Esophagus squamous epithelium (tissue), 5 donors: Measurements from ENCODE around the gene OLFML1. TPM values are rescaled to one million over a fixed set of nuclear protein-coding genes. Genes with fewer than 3 reads are reported as not detected.

Source experiments
- DNase-seq: peaks from one replicate; lab custom pipeline; 2025; lab: John Stamatoyannopoulos, UW
- H3K27ac ChIP-seq, 4 donors: fragments of 200-600 bp; sonication (generic); one replicate each; pipeline ENCODE4 v1.5.1; 2016 to 2019; ENCODE audit warnings: mild to moderate bottlenecking in 1 of 4
- H3K27me3 ChIP-seq, 4 donors: fragments of 200-600 bp; sonication (generic); 1 replicate in 3 of 4; 2 replicates in 1 of 4; pipeline versions ENCODE4 v1.5.1 to v1.6.0; 2017 to 2021; ENCODE audit warnings: antibody characterized with exemption in 1 of 4
- H3K36me3 ChIP-seq, 3 donors: fragments of 200-600 bp; sonication (generic); one replicate each; pipeline ENCODE4 v1.5.1; 2016 to 2019
- H3K4me1 ChIP-seq, 3 donors: fragments of 200-600 bp; sonication (generic); one replicate each; pipeline ENCODE4 v1.5.1; 2017 to 2019
- H3K4me3 ChIP-seq, 4 donors: fragments of 200-600 bp; sonication (generic); 1 replicate in 3 of 4; 2 replicates in 1 of 4; pipeline ENCODE4 v1.5.1; 2016 to 2019; ENCODE audit warnings: mild to moderate bottlenecking in 2 of 4, moderate library complexity in 1 of 4
- H3K9me3 ChIP-seq, 3 donors: fragments of 200-600 bp; sonication (generic); one replicate each; pipeline ENCODE4 v1.5.1; 2016 to 2019
- CTCF ChIP-seq, 6 experiments: fragments of 450-650 bp in 4 of 6; fragments of 200-600 bp in 2 of 6; sonication (generic) in 2 of 6; IDR thresholded peaks; one replicate each; pipeline ENCODE4 v1.5.1; 2016 to 2019; ENCODE audit warnings: antibody characterized with exemption in 6 of 6, mild to moderate bottlenecking in 4 of 6, moderate library complexity in 4 of 6
- POLR2A ChIP-seq, 4 donors: fragments of 450-650 bp; IDR thresholded peaks; one replicate each; pipeline ENCODE4 v1.6.1; 2017; ENCODE audit warnings: antibody characterized with exemption in 4 of 4, mild to moderate bottlenecking in 4 of 4, moderate library complexity in 3 of 4
- WGBS, 2 donors: methylation state at CpG; one replicate each; pipeline ENCODE4 v1.1.5; 2018; 5-methylcytosine and 5-hydroxymethylcytosine counted together
- intact Hi-C: fragments of 100-400 bp; cut with DNase I; formaldehyde crosslinking; loops from one replicate; pipeline ENCODE4 v1.15.0; 2022
- total RNA-seq, 4 donors: library from RNA; depleted of rRNA; stranded (reverse); fragments of >200 nt; gene quantifications; one replicate each; pipeline ENCODE4 v1.1.0, GENCODE V29; 2016
- donor health status: DM: yes; HTN: yes; CAD: no.

OLFML1 gene
- total RNA-seq, 4 donors from 2014 or later = 0.35 to 6.3 (median 2.4) TPM; not detected in 1

DNA sequence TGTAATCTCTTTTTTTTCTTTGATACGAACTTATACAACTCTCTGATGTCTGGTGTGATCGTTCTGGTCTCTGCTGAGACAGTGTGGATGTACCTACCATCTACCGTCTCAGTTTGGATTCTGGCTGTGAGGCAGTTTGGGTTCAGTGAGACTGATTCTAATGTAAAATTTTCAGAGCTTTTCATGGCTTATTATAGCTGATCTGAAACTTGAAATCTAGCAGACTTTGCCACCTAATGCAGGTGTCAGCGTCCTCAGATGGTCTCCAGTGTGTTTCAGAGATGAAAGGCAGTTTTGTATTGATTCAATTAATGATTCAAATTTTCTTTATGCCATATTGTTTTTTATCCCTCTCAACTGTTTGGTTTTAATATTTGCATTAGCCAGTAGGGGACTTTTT is 64.4 kb downstream of the OLFML1 start:
- no peak overlapping the region for H3K4me3 ChIP-seq
- 59 to 60% methylated on average over 4 of the region's 4 CpGs for WGBS, 2 donors
- intact Hi-C loops = no loop called here
- peaks cover 9 to 42% (median 17%) of the 10 kb centered on the region in 3 donors for H3K4me1 ChIP-seq
- H3K36me3 ChIP-seq = peaks cover 0 to 30% (median 0%) of the 10 kb centered on the region in 3 donors
- no peaks in the 10 kb centered on the region for H3K9me3 ChIP-seq
- no peak for TF ChIP-seq POLR2A (IDR thresholded peaks at IDR 0.05)
- TF ChIP-seq CTCF (IDR thresholded peaks at IDR 0.05) = no peak
- DNase-seq = no peak
- H3K27me3 ChIP-seq = no peaks in the 10 kb centered on the region
- H3K27ac ChIP-seq = no peak overlapping the region

DNA sequence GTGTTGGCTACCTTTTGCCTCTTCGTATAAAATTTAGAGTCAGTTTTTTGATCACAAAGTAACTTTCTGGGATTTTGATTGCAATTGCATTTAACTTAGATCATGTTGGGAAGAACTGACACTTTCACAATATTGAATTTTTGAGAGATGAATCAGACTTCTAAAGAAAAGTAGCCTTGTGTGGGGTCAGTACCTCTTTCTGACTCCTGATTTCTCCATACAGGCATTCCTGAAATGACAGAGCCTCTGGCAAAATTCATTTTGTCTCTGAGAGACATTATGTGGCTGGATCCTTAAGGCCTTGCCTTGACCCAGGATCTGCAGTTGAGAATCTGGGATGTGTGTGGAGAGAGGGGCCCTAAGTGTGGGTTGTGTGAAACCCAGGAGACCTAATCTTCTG is 66.3 kb downstream of the OLFML1 start:
- no peak for DNase-seq
- TF ChIP-seq POLR2A (IDR thresholded peaks at IDR 0.05) (no peak), CTCF (IDR thresholded peaks at IDR 0.05) (no peak)
- Histone ChIP-seq H3K36me3 (peaks cover 0 to 30% (median 0%) of the 10 kb centered on the region in 3 donors), H3K27ac (no peak overlapping the region), H3K9me3 (no peaks in the 10 kb centered on the region), H3K4me1 (peaks cover 9 to 31% (median 11%) of the 10 kb centered on the region in 3 donors), H3K4me3 (no peak overlapping the region), H3K27me3 (no peaks in the 10 kb centered on the region)
- intact Hi-C loops = no loop called here
- WGBS, 2 donors = 73 to 80% methylated on average over 1 of the region's 1 CpG

DNA sequence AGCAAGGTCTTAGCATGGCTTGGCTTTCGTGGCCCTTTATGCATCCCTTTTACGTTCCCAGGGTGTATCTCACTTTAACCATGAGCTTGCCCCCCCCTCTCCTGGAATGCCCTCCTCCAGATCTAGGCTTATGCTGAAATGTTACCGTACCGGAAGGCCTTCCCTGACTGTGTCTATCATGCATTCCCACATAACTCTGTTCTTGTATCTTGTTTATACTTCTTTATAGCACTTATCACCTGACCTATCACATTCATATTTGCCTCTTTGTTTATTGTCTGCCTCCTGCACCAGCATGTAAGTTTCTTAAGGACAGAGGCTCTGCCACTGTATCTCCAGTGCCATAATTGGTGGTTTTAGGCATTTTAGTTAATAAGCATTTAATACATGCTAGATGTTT is 67.4 kb downstream of the OLFML1 start:
- intact Hi-C loops = no loop called here

GRCh38 chr11:7555052-7555699 is 69.9 kb downstream of the OLFML1 start:
- Histone ChIP-seq H3K36me3 (peaks cover 0 to 24% (median 0%) of the 10 kb centered on the region in 3 donors), H3K4me3 (no peak overlapping the region), H3K27me3 (no peaks in the 10 kb centered on the region), H3K4me1 (peaks cover 0 to 7% (median 0%) of the 10 kb centered on the region in 3 donors), H3K9me3 (no peaks in the 10 kb centered on the region), H3K27ac (no peak overlapping the region)
- no peak for DNase-seq
- 72 to 73% methylated on average over 7 of the region's 7 CpGs for WGBS, 2 donors
- TF ChIP-seq POLR2A (IDR thresholded peaks at IDR 0.05) = no peak
- no peak for TF ChIP-seq CTCF (IDR thresholded peaks at IDR 0.05)
- intact Hi-C loops = no loop called here

More for the DNA sequence above, 67.4 kb downstream of the OLFML1 start:
- Histone ChIP-seq H3K4me1 (peaks cover 0 to 20% (median 3%) of the 10 kb centered on the region in 3 donors), H3K27ac (no peak overlapping the region), H3K9me3 (no peaks in the 10 kb centered on the region), H3K27me3 (no peaks in the 10 kb centered on the region), H3K4me3 (no peak overlapping the region), H3K36me3 (peaks cover 0 to 30% (median 0%) of the 10 kb centered on the region in 3 donors)
- no peak for DNase-seq
- 88 to 90% methylated on average over 4 of the region's 4 CpGs for WGBS, 2 donors
- no peak for TF ChIP-seq CTCF (IDR thresholded peaks at IDR 0.05)

- Histone ChIP-seq H3K27ac (no peak overlapping the region), H3K4me1 (peaks cover 0 to 7% (median 0%) of the 10 kb centered on the region in 3 donors), H3K36me3 (no peaks in the 10 kb centered on the region), H3K4me3 (no peak overlapping the region), H3K27me3 (no peaks in the 10 kb centered on the region), H3K9me3 (no peaks in the 10 kb centered on the region)
- TF ChIP-seq CTCF (IDR thresholded peaks at IDR 0.05) = no peak
- TF ChIP-seq POLR2A (IDR thresholded peaks at IDR 0.05) = no peak
- DNase-seq = no peak
- intact Hi-C loops = no loop called here
Observed at GRCh38 chr11:7558046-7558445, 72.7 kb downstream of the OLFML1 start.
